DMS 273 treated with DMSO at 0.1 percent for 48 hours (cell line): Measurements from ENCODE around the gene LAMC3.

Source experiments
- DNase-seq: peaks from one replicate; lab custom pipeline; 2025; lab: John Stamatoyannopoulos, UW

LAMC3 gene

GRCh38 chr9:131045300-131046092 lies 36.5 kb downstream of the LAMC3 start:
- DNase-seq: no peak

- DNase-seq: no peak
Measured at GRCh38 chr9:131046093-131046380, 37.1 kb downstream of the LAMC3 start.

- no peak for DNase-seq
Measured at GRCh38 chr9:131046581-131047202, 37.7 kb downstream of the LAMC3 start.

GRCh38 chr9:131048332-131048731 lies 39.4 kb downstream of the LAMC3 start:
- no peak for DNase-seq

- no peak for DNase-seq
Measured at GRCh38 chr9:131048820-131049219, 39.8 kb downstream of the LAMC3 start.

GRCh38 chr9:131049829-131050715 lies 41.1 kb downstream of the LAMC3 start:
- DNase-seq: no peak

- no peak for DNase-seq
Measured at GRCh38 chr9:131050831-131051230, 41.9 kb downstream of the LAMC3 start.

DNA sequence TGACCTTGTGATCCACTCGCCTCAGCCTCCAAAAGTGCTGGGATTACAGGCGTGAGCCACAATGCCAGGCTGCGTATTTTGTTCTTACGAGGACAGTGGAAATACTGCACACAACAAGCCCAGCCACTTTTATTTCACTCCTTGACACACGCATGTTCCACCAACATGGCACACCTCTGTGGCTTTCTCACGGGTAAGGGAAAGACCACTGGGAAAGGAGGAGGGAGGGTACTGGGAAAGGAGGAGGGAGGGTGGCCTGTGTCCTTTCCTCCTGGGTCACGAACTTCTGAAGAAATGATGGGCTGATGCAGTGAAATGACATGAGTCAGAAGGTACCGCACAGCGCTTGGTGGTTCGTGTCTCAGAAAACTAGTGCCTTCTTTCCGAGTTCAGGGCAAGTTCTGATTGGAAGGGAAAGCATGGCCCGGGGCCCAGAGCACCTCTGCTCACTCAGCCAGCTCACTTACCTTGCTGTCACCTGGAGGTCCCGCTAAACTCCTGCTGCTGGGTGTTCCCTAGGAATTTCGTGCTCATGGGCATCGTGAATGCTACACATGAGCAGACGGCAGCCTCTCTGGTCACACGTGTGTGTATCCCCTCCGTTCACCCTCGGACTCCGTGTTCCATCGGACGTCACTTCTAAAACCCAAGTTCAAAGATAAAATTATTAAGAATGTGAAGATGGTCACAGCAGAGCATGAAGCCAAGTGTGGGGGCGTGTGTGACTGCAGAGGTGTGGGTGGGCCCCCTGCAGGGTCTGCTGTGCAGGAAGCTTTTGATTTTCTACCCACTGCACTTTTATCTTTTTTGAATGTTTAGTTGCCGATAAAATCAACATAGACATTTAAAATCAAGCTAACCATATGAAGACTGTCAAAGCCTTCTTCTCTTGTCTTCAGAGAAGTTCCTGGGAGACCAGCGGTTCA lies 42.9 kb downstream of the LAMC3 start:
- no peak for DNase-seq

DNA sequence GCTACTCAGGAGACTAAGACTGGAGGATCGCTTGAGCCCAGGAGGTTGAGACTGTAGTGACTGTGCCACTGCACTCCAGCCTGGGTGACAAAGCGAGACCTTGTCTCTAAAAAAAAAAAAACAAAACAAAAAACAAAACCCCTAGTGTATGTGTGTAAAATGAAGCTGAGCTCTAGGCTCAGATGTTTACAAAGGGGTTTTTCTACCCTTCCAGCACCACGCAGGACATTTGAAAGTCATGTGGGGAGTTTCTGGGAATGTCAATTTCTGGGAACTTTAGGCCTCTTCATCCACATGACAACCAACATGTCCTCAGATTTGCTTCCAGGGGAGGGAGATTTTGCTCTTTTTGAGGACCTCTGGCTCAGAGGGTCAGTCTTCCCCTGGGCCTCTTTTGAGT lies 44.9 kb downstream of the LAMC3 start:
- no peak for DNase-seq

- DNase-seq: peak; percentile 11
Measured at GRCh38 chr9:131056781-131057506, 48.0 kb downstream of the LAMC3 start.

DNA sequence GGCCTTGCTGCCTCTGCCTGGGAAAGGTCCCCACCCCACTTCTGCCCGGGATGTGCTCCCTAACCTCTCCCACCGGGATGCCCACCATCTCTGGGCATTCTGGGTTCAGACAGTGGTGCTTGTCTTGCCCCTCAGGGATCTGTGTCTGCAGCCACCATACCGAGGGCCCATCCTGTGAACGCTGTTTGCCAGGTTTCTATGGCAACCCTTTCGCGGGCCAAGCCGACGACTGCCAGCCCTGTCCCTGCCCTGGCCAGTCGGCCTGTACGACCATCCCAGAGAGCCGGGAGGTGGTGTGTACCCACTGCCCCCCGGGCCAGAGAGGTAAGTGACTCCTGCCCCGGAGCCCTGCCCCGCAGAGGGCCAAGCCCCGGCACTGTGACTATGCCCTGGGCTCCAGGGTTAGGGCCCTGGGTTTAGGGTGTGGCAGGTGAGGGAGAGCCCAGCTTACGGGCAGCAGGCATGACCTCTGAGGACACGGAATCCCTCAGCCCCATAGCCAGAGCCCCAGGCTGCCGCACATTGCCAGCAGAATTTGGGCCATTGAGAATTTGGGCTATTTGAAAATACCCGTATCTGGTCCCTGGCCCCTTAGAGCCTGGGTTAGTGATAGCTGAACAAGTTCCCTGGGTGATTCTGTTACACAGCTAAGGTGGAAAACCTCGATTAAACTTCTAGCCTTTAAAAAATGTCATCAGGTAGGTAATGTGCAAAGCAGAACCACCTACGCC lies 52.1 kb downstream of the LAMC3 start:
- DNase-seq: no peak

GRCh38 chr9:131062969-131063368 lies 54.0 kb downstream of the LAMC3 start:
- DNase-seq: no peak

DNA sequence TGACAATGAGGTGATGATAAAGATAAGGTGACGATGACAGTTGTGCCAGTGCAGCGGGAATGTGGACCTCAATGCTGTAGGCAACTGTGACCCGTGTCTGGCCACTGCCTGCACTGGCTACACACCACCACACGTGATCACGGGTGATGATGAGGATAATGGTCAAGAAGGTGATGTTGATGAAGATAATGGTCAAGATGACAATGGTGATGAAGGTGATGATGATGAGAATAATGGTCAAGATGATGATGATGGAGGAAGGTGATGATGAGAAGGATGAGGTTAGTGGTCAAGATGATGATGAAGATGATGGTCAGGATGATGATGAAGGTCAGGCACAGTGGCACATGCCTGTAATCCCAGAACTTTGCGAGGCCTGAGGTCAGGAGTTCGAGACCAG lies 56.6 kb downstream of the LAMC3 start:
- DNase-seq: no peak

DNA sequence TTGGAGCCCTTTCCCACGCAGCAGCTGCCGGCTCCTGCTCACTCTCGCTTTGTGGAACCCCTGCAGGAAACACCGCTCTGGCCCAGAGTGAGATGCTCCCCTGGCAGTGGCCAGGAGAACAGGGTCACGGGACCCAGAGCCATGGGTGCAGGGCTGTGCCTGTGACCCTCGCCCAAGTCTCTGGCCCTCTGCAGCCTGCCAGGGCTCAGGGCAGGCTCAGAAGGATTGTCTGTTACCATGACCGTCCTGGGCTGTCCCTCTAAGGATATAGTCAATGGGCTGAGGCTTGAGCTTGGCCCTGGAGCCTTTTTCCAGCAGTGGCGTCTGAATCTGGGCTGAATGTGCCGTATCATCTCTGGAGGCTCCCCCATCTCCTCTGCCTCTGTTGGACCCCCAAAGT lies 58.7 kb downstream of the LAMC3 start:
- DNase-seq: no peak

- no peak for DNase-seq
Measured at GRCh38 chr9:131068076-131068816, 59.3 kb downstream of the LAMC3 start.

- no peak for DNase-seq
Measured at GRCh38 chr9:131069699-131070098, 60.7 kb downstream of the LAMC3 start.

- DNase-seq: no peak
Measured at GRCh38 chr9:131072107-131072870, 63.3 kb downstream of the LAMC3 start.

DNA sequence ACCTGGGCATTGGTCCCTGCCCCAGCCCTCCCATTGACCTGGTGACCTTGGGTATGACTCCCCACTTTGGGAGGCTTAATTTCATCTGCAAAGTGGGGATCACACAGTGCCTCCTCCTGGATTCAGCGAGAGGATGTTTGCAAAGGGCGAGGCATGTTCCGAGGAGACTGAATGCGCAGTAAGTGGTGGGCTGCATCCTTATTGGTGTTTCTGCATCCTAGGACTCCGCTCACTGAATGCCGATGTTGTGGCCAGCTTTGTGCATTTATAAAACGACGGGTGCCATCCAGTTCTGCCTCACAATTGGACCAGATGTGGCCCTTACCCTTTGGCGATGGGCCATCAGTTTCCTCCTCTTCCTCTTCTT lies 63.9 kb downstream of the LAMC3 start:
- no peak for DNase-seq
